Type B pancreatic cell (in vitro differentiated cells): ENCODE data around the gene GLT1D1. TPM values are rescaled to one million over a fixed set of nuclear protein-coding genes. Genes with fewer than 3 reads are reported as not detected.

Experiments
- DNase-seq: peaks from one replicate; pipeline ENCODE4 v3.0.0; 2021; ENCODE audit warnings: mixed read lengths; ENCODE audit not compliant: unreplicated experiment; ENCODE audit errors: extremely low spot score
- H3K27ac Mint-ChIP-seq: 2 replicates; pipeline ENCODE4 v1.8.0; 2021; ENCODE audit warnings: mild to moderate bottlenecking, mixed read lengths
- H3K27me3 Mint-ChIP-seq: 2 replicates; pipeline ENCODE4 v1.8.0; 2021; ENCODE audit warnings: mixed read lengths
- H3K36me3 Mint-ChIP-seq: 2 replicates; pipeline ENCODE4 v1.8.0; 2021; ENCODE audit warnings: mixed read lengths
- H3K4me1 Mint-ChIP-seq: one replicate; pipeline ENCODE4 v1.8.0; 2021; ENCODE audit warnings: mixed read lengths; ENCODE audit not compliant: unreplicated experiment
- H3K4me3 Mint-ChIP-seq: 2 replicates; pipeline ENCODE4 v1.8.0; 2021; ENCODE audit warnings: mild to moderate bottlenecking, mixed read lengths
- H3K9me3 Mint-ChIP-seq: 2 replicates; pipeline ENCODE4 v1.8.0; 2021; ENCODE audit warnings: mixed read lengths
- total RNA-seq: library from RNA; stranded (reverse); gene quantifications from 2 replicates; pipeline ENCODE4 v1.2.1, GENCODE V29; 2021; ENCODE audit warnings: low replicate concordance
- TF ChIP-seq, protein P1 (sequence below): fragments of 200-600 bp; sonication (generic); conservative IDR thresholded peaks from 2 replicates; pipeline ENCODE4 v1.5.0; 2021; ENCODE audit warnings: antibody characterized with exemption, mild to moderate bottlenecking

GLT1D1 gene
- total RNA-seq, 1 donor from 2014 or later: 2.5 TPM

DNA sequence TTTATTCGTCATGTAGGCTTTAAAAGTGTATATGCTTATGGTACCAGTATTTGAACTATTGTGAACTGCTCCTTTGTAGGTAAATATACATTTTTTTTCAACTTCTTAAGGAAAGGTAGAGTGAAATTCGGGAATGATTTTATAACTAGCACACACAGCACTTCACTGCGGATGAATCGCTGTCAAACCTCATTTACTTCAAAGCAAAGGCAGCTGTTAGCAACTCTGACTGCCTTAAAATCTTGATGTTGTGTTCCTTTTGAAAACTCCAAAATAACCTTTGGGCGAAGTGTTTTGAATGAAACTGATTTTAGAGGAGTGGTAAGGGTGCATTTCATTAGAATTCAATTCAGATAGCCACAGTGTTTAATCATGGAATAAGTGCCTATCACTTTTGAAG is 95.8 kb downstream of the GLT1D1 start:
- Mint-ChIP-seq H3K36me3 (no peaks in the 10 kb centered on the region), H3K4me1 (peaks cover 27% of the 10 kb centered on the region), H3K4me3 (no peak overlapping the region), H3K27ac (no peak overlapping the region), H3K9me3 (no peaks in the 10 kb centered on the region), H3K27me3 (peaks cover 15% of the 10 kb centered on the region)
- no peak for DNase-seq
- TF ChIP-seq, protein P1, sequence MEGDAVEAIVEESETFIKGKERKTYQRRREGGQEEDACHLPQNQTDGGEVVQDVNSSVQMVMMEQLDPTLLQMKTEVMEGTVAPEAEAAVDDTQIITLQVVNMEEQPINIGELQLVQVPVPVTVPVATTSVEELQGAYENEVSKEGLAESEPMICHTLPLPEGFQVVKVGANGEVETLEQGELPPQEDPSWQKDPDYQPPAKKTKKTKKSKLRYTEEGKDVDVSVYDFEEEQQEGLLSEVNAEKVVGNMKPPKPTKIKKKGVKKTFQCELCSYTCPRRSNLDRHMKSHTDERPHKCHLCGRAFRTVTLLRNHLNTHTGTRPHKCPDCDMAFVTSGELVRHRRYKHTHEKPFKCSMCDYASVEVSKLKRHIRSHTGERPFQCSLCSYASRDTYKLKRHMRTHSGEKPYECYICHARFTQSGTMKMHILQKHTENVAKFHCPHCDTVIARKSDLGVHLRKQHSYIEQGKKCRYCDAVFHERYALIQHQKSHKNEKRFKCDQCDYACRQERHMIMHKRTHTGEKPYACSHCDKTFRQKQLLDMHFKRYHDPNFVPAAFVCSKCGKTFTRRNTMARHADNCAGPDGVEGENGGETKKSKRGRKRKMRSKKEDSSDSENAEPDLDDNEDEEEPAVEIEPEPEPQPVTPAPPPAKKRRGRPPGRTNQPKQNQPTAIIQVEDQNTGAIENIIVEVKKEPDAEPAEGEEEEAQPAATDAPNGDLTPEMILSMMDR: no peak

DNA sequence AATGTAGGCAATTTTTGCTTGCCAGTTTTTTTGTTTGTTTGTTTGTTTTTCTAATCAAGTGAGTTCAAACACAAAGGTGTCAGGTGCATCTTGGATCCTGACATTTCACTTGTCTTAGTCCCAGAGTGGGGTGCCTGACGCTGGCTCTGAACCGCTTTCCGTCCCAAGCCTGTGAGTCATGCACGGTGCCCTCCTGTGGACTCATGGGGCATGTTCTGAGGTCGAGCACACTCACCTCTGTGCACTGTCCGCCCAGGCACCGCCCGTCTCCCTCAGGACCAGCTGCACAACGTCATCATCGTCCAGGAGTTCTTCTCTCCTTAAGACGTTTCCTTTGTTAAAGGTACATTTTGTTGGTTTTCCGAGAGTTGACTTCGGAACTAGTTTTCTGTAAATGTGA is 98.2 kb downstream of the GLT1D1 start:
- no peak for DNase-seq
- no peak overlapping the region for H3K4me3 Mint-ChIP-seq
- H3K9me3 Mint-ChIP-seq: no peaks in the 10 kb centered on the region
- no peak overlapping the region for H3K27ac Mint-ChIP-seq
- H3K27me3 Mint-ChIP-seq: peaks cover 15% of the 10 kb centered on the region
- no peaks in the 10 kb centered on the region for H3K36me3 Mint-ChIP-seq
- H3K4me1 Mint-ChIP-seq: peaks cover 30% of the 10 kb centered on the region
- TF ChIP-seq, protein P1: no peak

DNA sequence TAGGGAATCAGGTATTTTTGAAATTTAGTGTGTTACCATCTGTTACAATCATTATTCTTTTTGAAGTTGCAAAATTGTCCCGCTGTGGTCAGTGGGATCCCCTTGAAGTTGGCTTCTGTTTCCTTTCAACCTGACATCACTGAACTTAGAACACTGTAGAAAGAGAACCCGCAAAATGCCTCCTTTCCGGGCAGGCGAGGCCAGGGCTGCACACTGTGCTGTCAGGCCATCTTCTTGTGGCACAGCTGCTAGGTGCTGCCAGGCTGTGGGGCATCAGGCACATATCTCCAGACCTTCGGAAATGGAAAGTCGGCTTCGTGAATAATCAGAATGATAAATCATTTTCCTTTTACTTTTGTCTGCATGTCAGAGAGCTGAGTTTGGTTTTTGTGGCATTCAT is 103.5 kb downstream of the GLT1D1 start:
- TF ChIP-seq, protein P1: no peak
- Mint-ChIP-seq H3K4me1 (peaks cover 11% of the 10 kb centered on the region), H3K27me3 (peaks cover 18% of the 10 kb centered on the region), H3K27ac (no peak overlapping the region), H3K9me3 (no peaks in the 10 kb centered on the region), H3K36me3 (no peaks in the 10 kb centered on the region), H3K4me3 (no peak overlapping the region)
- DNase-seq: no peak

DNA sequence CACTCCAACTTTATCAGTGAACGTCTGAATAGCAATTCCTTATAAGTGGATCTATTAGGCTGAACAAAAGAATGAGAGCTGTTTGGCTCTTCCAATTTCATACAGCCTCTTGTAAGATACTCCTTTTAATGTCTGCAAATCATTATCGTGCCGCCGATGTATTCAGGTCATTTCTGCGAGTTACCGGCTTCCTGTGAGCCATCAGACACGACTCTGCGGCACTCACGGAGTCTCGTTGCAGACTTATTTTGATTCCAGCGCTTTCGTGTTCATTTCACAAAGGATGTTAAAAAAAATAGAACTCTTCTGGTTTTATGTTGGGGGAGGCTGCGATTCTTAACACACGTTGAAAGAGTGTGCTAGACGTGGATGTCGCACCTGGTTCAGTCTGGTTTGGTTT is 106.6 kb downstream of the GLT1D1 start:
- no peak for DNase-seq
- Mint-ChIP-seq H3K27me3 (peaks cover 25% of the 10 kb centered on the region), H3K36me3 (peaks cover 3% of the 10 kb centered on the region), H3K4me3 (no peak overlapping the region), H3K9me3 (peaks cover 4% of the 10 kb centered on the region), H3K4me1 (peaks cover 11% of the 10 kb centered on the region), H3K27ac (no peak overlapping the region)
- TF ChIP-seq, protein P1: no peak

DNA sequence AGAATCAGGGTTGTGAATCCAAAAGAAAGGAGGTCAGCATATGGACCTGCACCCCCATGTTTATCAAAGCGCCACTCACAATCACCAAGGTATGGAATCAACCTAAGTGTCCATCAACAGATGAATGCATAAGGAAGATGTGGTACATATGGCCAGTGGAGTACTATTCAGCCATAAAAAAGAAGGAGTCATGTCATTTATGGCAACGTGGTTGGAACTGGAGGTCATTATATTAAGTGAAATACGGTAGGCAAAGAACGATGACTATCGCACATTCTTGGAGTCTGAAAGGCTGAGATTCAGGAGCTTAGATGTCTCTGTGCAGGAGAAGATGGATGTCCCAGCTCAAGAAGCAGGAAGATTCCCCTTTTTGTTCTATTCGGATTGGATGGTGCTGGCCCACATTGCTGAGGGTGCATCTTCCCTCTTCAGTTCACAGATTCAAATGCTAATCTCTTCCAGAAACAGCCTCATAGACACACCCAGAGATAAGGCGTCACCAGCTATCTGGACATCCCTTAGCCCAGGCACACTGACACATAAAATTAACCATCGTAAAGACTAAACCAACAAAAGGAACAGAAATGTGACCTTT is 108.1 kb downstream of the GLT1D1 start:
- TF ChIP-seq, protein P1: no peak
- H3K4me1 Mint-ChIP-seq: peaks cover 8% of the 10 kb centered on the region
- peaks cover 26% of the 10 kb centered on the region for H3K27me3 Mint-ChIP-seq
- H3K9me3 Mint-ChIP-seq: peaks cover 5% of the 10 kb centered on the region
- H3K4me3 Mint-ChIP-seq: no peak overlapping the region
- no peak overlapping the region for H3K27ac Mint-ChIP-seq
- peaks cover 3% of the 10 kb centered on the region for H3K36me3 Mint-ChIP-seq
- no peak for DNase-seq

DNA sequence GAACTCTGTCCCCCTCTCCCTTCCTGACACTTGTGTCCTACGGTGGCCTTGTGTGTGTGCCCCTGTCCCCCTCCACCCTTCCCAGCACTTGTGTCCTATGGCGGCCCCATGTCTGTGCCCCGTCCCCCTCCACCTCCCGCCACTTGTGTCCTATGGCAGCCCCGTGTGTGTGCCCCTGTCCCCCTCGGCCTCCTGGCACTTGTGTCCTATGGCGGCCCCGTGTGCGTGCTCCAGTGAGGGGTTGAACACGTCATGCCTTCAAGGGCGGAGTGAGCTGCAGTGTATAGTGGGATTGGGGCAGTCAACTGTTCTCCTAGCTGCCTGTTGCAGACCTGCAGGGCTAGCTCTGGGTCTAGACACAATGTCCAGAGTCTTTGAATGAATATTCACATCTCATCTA is 108.7 kb downstream of the GLT1D1 start:
- Mint-ChIP-seq H3K36me3 (peaks cover 3% of the 10 kb centered on the region), H3K27me3 (peaks cover 21% of the 10 kb centered on the region), H3K9me3 (peaks cover 5% of the 10 kb centered on the region), H3K4me1 (peaks cover 2% of the 10 kb centered on the region), H3K4me3 (no peak overlapping the region), H3K27ac (no peak overlapping the region)
- DNase-seq: no peak
- TF ChIP-seq, protein P1: no peak
